Spleen (tissue), 11 donors: ENCODE measurements around the gene ACSF3. TPM values are rescaled to one million over a fixed set of nuclear protein-coding genes. Genes with fewer than 3 reads are reported as not detected.

ENCODE experiments used
- DNase-seq: peaks from one replicate; pipeline ENCODE4 v3.0.0-alpha.2; 2020
- H3K27ac ChIP-seq, 8 donors: fragments of 200-600 bp; sonication (generic) in 7 of 8; 1 replicate in 4 of 8; 2 replicates in 4 of 8; pipeline versions ENCODE4 v1.5.0 to v1.8.0; 2016 to 2021; ENCODE audit warnings: inconsistent platforms in 4 of 8, mild to moderate bottlenecking in 4 of 8, moderate library complexity in 1 of 8
- H3K27me3 ChIP-seq, 7 donors: fragments of 200-600 bp; sonication (generic) in 6 of 7; replicated peaks in 1 of 7; 1 replicate in 4 of 7; 2 replicates in 3 of 7; pipeline versions ENCODE4 v1.5.0 to v1.8.0; 2016 to 2021; ENCODE audit warnings: inconsistent platforms in 3 of 7, mild to moderate bottlenecking in 1 of 7
- H3K36me3 ChIP-seq, 6 donors: fragments of 200-600 bp; sonication (generic) in 5 of 6; 1 replicate in 4 of 6; 2 replicates in 2 of 6; pipeline versions ENCODE4 v1.5.0 to v1.8.0; 2016 to 2021; ENCODE audit warnings: inconsistent platforms in 2 of 6
- H3K4me1 ChIP-seq, 6 donors: fragments of 200-600 bp; sonication (generic) in 5 of 6; 1 replicate in 3 of 6; 2 replicates in 3 of 6; pipeline versions ENCODE4 v1.5.0 to v1.8.0; 2016 to 2021; ENCODE audit warnings: inconsistent platforms in 3 of 6
- H3K4me3 ChIP-seq, 8 donors: fragments of 200-600 bp; sonication (generic) in 7 of 8; 1 replicate in 4 of 8; 2 replicates in 4 of 8; pipeline versions ENCODE4 v1.5.0 to v1.8.0; 2016 to 2021; ENCODE audit warnings: inconsistent platforms in 4 of 8, mild to moderate bottlenecking in 4 of 8, moderate library complexity in 2 of 8
- H3K9me3 ChIP-seq, 8 donors: fragments of 200-600 bp; sonication (generic) in 7 of 8; 1 replicate in 4 of 8; 2 replicates in 4 of 8; pipeline versions ENCODE4 v1.5.0 to v1.8.0; 2016 to 2021; ENCODE audit warnings: inconsistent platforms in 4 of 8
- CTCF ChIP-seq, 11 experiments: fragments of 200-600 bp in 7 of 11; fragments of 450-650 bp in 4 of 11; sonication (generic) in 4 of 11; IDR thresholded peaks in 8 of 11; conservative IDR thresholded peaks in 3 of 11; 1 replicate in 7 of 11; 2 replicates in 4 of 11; pipeline versions ENCODE4 v1.4.0 to v1.8.0; 2016 to 2021; ENCODE audit warnings: antibody characterized with exemption in 11 of 11, inconsistent platforms in 4 of 11, mild to moderate bottlenecking in 1 of 11
- POLR2A ChIP-seq, 3 donors: fragments of 450-650 bp; IDR thresholded peaks; one replicate each; pipeline ENCODE4 v1.5.1; 2017; ENCODE audit warnings: antibody characterized with exemption in 3 of 3, mild to moderate bottlenecking in 1 of 3
- POLR2AphosphoS5 ChIP-seq, 3 donors: sonication (generic); formaldehyde crosslinking; IDR thresholded peaks; one replicate each; pipeline ENCODE4 v1.5.1; 2017; ENCODE audit warnings: antibody characterized with exemption in 3 of 3
- WGBS, 5 donors: extraction: QIAGEN DNeasy Blood & Tissue Kit in 3 of 5; methylation state at CpG; one replicate each; pipeline versions ENCODE4 v1.1.5 to v1.1.7; 2013 to 2018; 5-methylcytosine and 5-hydroxymethylcytosine counted together
- intact Hi-C: fragments of 100-400 bp; cut with DNase I; formaldehyde crosslinking; loops from one replicate; pipeline ENCODE4 v1.15.0; 2023; ENCODE audit warnings: low total_unique reads
- polyA plus RNA-seq, 3 donors: library from polyadenylated mRNA; stranded (reverse); fragments of 200-250 nt; gene quantifications; one replicate each; pipeline ENCODE4 v1.2.1, GENCODE V29; 2013
- total RNA-seq, 7 donors: library from RNA; depleted of rRNA in 3 of 7; stranded (reverse); fragments of >200 nt in 3 of 7; fragmentation: NEBNext Ultra II Directional in 4 of 7; extraction: Animal tissue kit (Norgen Biotek cat#: 25700) in 4 of 7; gene quantifications; one replicate each; pipeline versions ENCODE4 v1.1.0 to v1.2.1, GENCODE V29; 2016 to 2021
- donor health status: healthy with polysubstance abuse.
- donor health status: DM: no; HTN: no; CAD: no; lungs with moderate emphysema.
- donor health status: DM: no; HTN: no; CAD: no.
- donor health status: Bipolar disorder and iron deficiency.
- donor health status: healthy.
- donor health status: DM: no; HTN: no; CAD: no.
- donor health status: DM: yes; HTN: yes; CAD: no.

The ACSF3 gene
- total and polyA plus RNA-seq, 10 donors = 35.4 to 68.1 (median 49.1) TPM

- 81 to 94% (median 90%) methylated on average over 16 to 28 of the region's 28 CpGs for WGBS, 5 donors
- Histone ChIP-seq H3K27me3 (peaks cover 0 to 76% (median 53%) of the 10 kb centered on the region in 7 donors), H3K9me3 (peaks cover 0 to 10% (median 0%) of the 10 kb centered on the region in 8 donors), H3K36me3 (no peaks in the 10 kb centered on the region), H3K4me1 (peaks cover 10 to 38% (median 22%) of the 10 kb centered on the region in 6 donors), H3K4me3 (no peak overlapping the region), H3K27ac (no peak overlapping the region)
- intact Hi-C loops = no loop called here
- peak; percentile 69 for DNase-seq
- TF ChIP-seq POLR2A (IDR thresholded peaks at IDR 0.05) (no peak), POLR2AphosphoS5 (IDR thresholded peaks at IDR 0.05) (no peak), CTCF (IDR thresholded peaks at IDR 0.05 in 8 of 11, conservative IDR thresholded peaks at IDR 0.05 in 3 of 11) (no peak)
Observed at GRCh38 chr16:89198417-89199240, 105.0 kb downstream of the ACSF3 start.

GRCh38 chr16:89199241-89200123 lies 105.8 kb downstream of the ACSF3 start:
- H3K9me3 ChIP-seq = peaks cover 0 to 10% (median 0%) of the 10 kb centered on the region in 8 donors
- intact Hi-C loops = no loop called here
- no peak overlapping the region for H3K4me3 ChIP-seq
- 71 to 87% (median 83%) methylated on average over 13 to 22 of the region's 22 CpGs for WGBS, 5 donors
- TF ChIP-seq POLR2A (IDR thresholded peaks at IDR 0.05) = no peak
- no peak for TF ChIP-seq POLR2AphosphoS5 (IDR thresholded peaks at IDR 0.05)
- TF ChIP-seq CTCF (IDR thresholded peaks at IDR 0.05 in 8 of 11, conservative IDR thresholded peaks at IDR 0.05 in 3 of 11) = no peak
- peak; percentile 74 for DNase-seq
- H3K27ac ChIP-seq = no peak overlapping the region
- peaks cover 0 to 80% (median 62%) of the 10 kb centered on the region in 7 donors for H3K27me3 ChIP-seq
- no peaks in the 10 kb centered on the region for H3K36me3 ChIP-seq
- peaks cover 10 to 37% (median 22%) of the 10 kb centered on the region in 6 donors for H3K4me1 ChIP-seq

GRCh38 chr16:89200124-89200849 lies 106.6 kb downstream of the ACSF3 start, which contains the start of gene SLC22A31:
TSS of gene SLC22A31 (minus strand) at chr16:89200537. CDS start at chr16:89200501, 36 bp downstream.
- peak; percentile 60 for DNase-seq
- H3K27me3 ChIP-seq = peaks cover 0 to 85% (median 67%) of the 10 kb centered on the region in 7 donors
- peak within 1 kb of the TSS in 7 of 8 donors; percentile 25 to 68 (median 32) for H3K4me3 ChIP-seq
- WGBS, 5 donors = 15 to 29% (median 21%) methylated on average over 22 to 28 of the region's 28 CpGs
- no peak within 1 kb of the TSS for H3K27ac ChIP-seq
- H3K9me3 ChIP-seq = peaks cover 0 to 10% (median 0%) of the 10 kb centered on the region in 8 donors
- TF ChIP-seq POLR2A (IDR thresholded peaks at IDR 0.05) = no peak
- no peak for TF ChIP-seq CTCF (IDR thresholded peaks at IDR 0.05 in 8 of 11, conservative IDR thresholded peaks at IDR 0.05 in 3 of 11)
- no peak for TF ChIP-seq POLR2AphosphoS5 (IDR thresholded peaks at IDR 0.05)
- H3K4me1 ChIP-seq = peaks cover 10 to 37% (median 22%) of the 10 kb centered on the region in 6 donors
- no peaks in the 10 kb centered on the region for H3K36me3 ChIP-seq
- intact Hi-C loops = no loop called here
